Panc1 (cell line): ENCODE results near the gene NEGR1. TPM values are rescaled to one million over a fixed set of nuclear protein-coding genes. Genes with fewer than 3 reads are reported as not detected.

ENCODE experiments used
- ATAC-seq: fragments of 200-7000 bp; cut with Tn5 transposase; 2 replicates; pipeline ENCODE4 v1.9.1; 2020; ENCODE audit warnings: mild to moderate bottlenecking, moderate library complexity
- BruUV-seq: library from RNA; stranded (reverse); fragments of 400-500 nt; replicated peaks from 2 replicates; lab custom pipeline; 2021; lab: Mats Ljungman, UMichigan
- CTCF ChIA-PET: fragments of 300-600 bp; sonication (Branson Sonifier 250); formaldehyde crosslinking; loops from one replicate; lab custom pipeline; 2022; ENCODE audit warnings: antibody characterized with exemption; lab: Charles Lee
- POLR2A ChIA-PET: fragments of 300-600 bp; sonication (Branson Sonifier 250); formaldehyde crosslinking; loops from one replicate; lab custom pipeline; 2022; ENCODE audit warnings: antibody characterized with exemption; lab: Charles Lee
- DNase-seq: peaks from one replicate; pipeline ENCODE4 v3.0.0-alpha.2; 2010; ENCODE audit warnings: low read depth, low spot score
- H3K27ac ChIP-seq: 2 replicates; pipeline ENCODE4 v1.5.1; 2011; ENCODE audit warnings: mild to moderate bottlenecking, low read length, inconsistent platforms
- H3K27me3 ChIP-seq: fragments of 200-500 bp; sonication (Bioruptor generic); 2 replicates; pipeline ENCODE4 v1.6.0; 2014; ENCODE audit warnings: low read length, inconsistent platforms; ENCODE audit not compliant: control insufficient read depth, insufficient read depth
- H3K36me3 ChIP-seq: fragments of 200-500 bp; sonication (Bioruptor generic); 2 replicates; pipeline ENCODE4 v1.5.1; 2014; ENCODE audit warnings: inconsistent platforms, mild to moderate bottlenecking, low read length, moderate library complexity; ENCODE audit not compliant: control insufficient read depth, insufficient read depth
- H3K4me1 ChIP-seq: 2 replicates; pipeline ENCODE4 v1.5.1; 2011; ENCODE audit warnings: inconsistent platforms, mild to moderate bottlenecking, low read length, moderate library complexity; ENCODE audit not compliant: control insufficient read depth, insufficient read depth
- H3K4me3 ChIP-seq, 2 experiments: 2 replicates each; pipeline ENCODE4 v1.5.1; 2011 to 2012; ENCODE audit warnings: low read depth in 2 of 2, low read length in 2 of 2, mild to moderate bottlenecking in 2 of 2, inconsistent platforms in 1 of 2, moderate library complexity in 1 of 2
- H3K9me3 ChIP-seq: fragments of 200-500 bp; sonication (Bioruptor generic); 2 replicates; pipeline ENCODE4 v1.5.1; 2014; ENCODE audit warnings: low read depth, mild to moderate bottlenecking, inconsistent platforms, low read length, moderate library complexity; ENCODE audit not compliant: control insufficient read depth, insufficient read depth
- POLR2AphosphoS5 ChIP-seq: IDR thresholded peaks from 2 replicates; pipeline ENCODE4 v1.6.1; 2012; ENCODE audit warnings: mild to moderate bottlenecking, low read depth, low read length, moderate library complexity
- REST ChIP-seq, 2 experiments: IDR thresholded peaks; 2 replicates each; pipeline ENCODE4 v1.6.1; 2011 to 2012; ENCODE audit warnings: low read depth in 2 of 2, control low read depth in 1 of 2, low read length in 1 of 2, mild to moderate bottlenecking in 1 of 2, moderate library complexity in 1 of 2; ENCODE audit not compliant: insufficient read depth in 1 of 2
- SIN3A ChIP-seq: IDR thresholded peaks from 2 replicates; pipeline ENCODE4 v1.6.1; 2012; ENCODE audit warnings: low read depth, mild to moderate bottlenecking, low read length, moderate library complexity, borderline replicate concordance; ENCODE audit not compliant: insufficient read depth
- TCF7L2 ChIP-seq: IDR thresholded peaks from 2 replicates; pipeline ENCODE4 v1.6.1; 2011; ENCODE audit warnings: mild to moderate bottlenecking, low read depth, low read length, inconsistent platforms
- in situ Hi-C: cut with HindIII; loops from 2 replicates; pipeline ENCODE4 v1.10.0; 2016; ENCODE audit warnings: low sequenced_read_pairs, low pct_unique_long_range_greater_than_20kb
- intact Hi-C: fragments of 100-400 bp; cut with micrococcal nuclease; formaldehyde crosslinking; loops from one replicate; pipeline ENCODE4 v1.10.0; 2022; ENCODE audit not compliant: unreplicated experiment
- total RNA-seq: library from RNA; stranded (reverse); gene quantifications from one replicate; pipeline ENCODE4 v1.2.1, GENCODE V29; 2021; ENCODE audit not compliant: unreplicated experiment
- TF ChIP-seq, protein P1 (sequence below): fragments of 450-650 bp; IDR thresholded peaks from 2 replicates; pipeline ENCODE4 v1.5.1; 2017; ENCODE audit warnings: mild to moderate bottlenecking

NEGR1 gene
- total RNA-seq, 1 experiment from 2014 or later, result 2.7 TPM

DNA sequence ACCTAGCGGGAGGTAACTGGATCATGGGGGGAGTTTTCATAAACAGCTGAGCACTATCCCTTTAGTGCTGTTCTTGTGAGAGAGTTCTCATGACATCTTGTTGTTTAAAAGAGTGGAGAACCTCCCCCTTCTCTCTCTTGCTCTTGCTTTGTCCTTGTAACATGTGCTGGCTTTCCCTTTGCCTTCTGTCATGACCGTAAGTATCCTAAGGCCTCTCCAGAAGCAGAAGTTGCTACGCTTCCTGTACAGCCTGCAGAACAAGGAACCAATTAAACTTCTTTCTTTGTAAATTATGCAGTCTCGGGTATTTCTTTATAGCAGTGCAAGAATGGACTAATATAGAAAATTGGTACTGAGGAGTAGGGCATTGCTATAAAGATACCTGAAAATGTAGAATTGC, 515.6 kb downstream of the NEGR1 start:
- POLR2A ChIA-PET, result no interaction called here
- no TSS peak for BruUV-seq

GRCh38 chr1:71762514-71763255, 519.7 kb downstream of the NEGR1 start:
- POLR2A ChIA-PET, result no interaction called here
- Histone ChIP-seq H3K4me3 (no peak overlapping the region), H3K4me1 (no peaks in the 10 kb centered on the region), H3K27me3 (no peaks in the 10 kb centered on the region), H3K36me3 (no peaks in the 10 kb centered on the region), H3K27ac (no peak overlapping the region), H3K9me3 (no peaks in the 10 kb centered on the region)
- TF ChIP-seq, protein P1, sequence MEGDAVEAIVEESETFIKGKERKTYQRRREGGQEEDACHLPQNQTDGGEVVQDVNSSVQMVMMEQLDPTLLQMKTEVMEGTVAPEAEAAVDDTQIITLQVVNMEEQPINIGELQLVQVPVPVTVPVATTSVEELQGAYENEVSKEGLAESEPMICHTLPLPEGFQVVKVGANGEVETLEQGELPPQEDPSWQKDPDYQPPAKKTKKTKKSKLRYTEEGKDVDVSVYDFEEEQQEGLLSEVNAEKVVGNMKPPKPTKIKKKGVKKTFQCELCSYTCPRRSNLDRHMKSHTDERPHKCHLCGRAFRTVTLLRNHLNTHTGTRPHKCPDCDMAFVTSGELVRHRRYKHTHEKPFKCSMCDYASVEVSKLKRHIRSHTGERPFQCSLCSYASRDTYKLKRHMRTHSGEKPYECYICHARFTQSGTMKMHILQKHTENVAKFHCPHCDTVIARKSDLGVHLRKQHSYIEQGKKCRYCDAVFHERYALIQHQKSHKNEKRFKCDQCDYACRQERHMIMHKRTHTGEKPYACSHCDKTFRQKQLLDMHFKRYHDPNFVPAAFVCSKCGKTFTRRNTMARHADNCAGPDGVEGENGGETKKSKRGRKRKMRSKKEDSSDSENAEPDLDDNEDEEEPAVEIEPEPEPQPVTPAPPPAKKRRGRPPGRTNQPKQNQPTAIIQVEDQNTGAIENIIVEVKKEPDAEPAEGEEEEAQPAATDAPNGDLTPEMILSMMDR, result no peak
- TF ChIP-seq POLR2AphosphoS5 (no peak), SIN3A (no peak), REST (IDR thresholded peaks at IDR 0.05; ENCODE audit: insufficient read depth in 1 of 2, low read depth in 2 of 2, low read length in 1 of 2) (no peak), TCF7L2 (no peak)
- ATAC-seq, result no peak
- BruUV-seq, result no TSS peak
- CTCF ChIA-PET, result no interaction called here
- DNase-seq, result no peak
- in situ Hi-C loops, result no loop called here
- intact Hi-C loops, result no loop called here

More for the DNA sequence above, 515.6 kb downstream of the NEGR1 start:
- H3K9me3 ChIP-seq, result no peaks in the 10 kb centered on the region
- H3K27me3 ChIP-seq, result no peaks in the 10 kb centered on the region
- in situ Hi-C loops (no loop called here), intact Hi-C loops (no loop called here)
- no peaks in the 10 kb centered on the region for H3K4me1 ChIP-seq
- no peak overlapping the region for H3K4me3 ChIP-seq
- DNase-seq, result no peak
- H3K27ac ChIP-seq, result no peak overlapping the region
- no peaks in the 10 kb centered on the region for H3K36me3 ChIP-seq
- CTCF ChIA-PET, result no interaction called here
- no peak for ATAC-seq
- TF ChIP-seq REST (IDR thresholded peaks at IDR 0.05; ENCODE audit: insufficient read depth in 1 of 2, low read depth in 2 of 2, low read length in 1 of 2) (no peak), SIN3A (no peak), POLR2AphosphoS5 (no peak), TCF7L2 (no peak)
- TF ChIP-seq, protein P1, result no peak
